ENCODE data around the gene IPMK.

DNA sequence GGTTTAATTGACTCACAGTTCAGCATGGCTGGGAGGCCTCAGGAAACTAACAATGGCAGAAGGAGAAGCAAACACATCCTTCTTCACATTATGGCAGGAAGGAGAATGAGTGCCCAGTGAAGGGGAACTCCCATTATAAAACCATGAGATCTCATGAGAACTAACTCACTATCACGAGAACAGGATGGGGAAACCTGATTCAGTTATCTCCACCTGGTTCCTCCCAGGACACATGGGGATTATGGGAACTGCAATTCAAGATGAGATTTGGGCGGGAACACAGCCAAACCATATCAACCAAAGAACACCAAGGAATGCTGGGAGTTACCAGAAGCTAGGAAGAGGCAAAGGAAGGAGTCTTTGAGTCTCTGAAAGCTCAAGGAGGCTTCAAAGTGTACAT is 94.3 kb downstream of the IPMK start:
- TF ChIP-seq EZH2 (IDR thresholded peaks at IDR 0.05; ENCODE audit: insufficient read depth, poor library complexity, severe bottlenecking) (no peak), EZH2phosphoT487 (IDR thresholded peaks at IDR 0.05; ENCODE audit: insufficient read depth, low read depth) (no peak)
